Epithelial cell of proximal tubule (primary cell): ENCODE results near the gene CREB3. TPM values are rescaled to one million over a fixed set of nuclear protein-coding genes. Genes with fewer than 3 reads are reported as not detected.

ENCODE experiments used
- DNase-seq: peaks from one replicate; pipeline ENCODE4 v3.0.0-alpha.2; 2011; ENCODE audit warnings: low read depth
- H3K4me3 ChIP-seq: 2 replicates; pipeline ENCODE4 v1.5.1; 2011; ENCODE audit warnings: low read depth, mild to moderate bottlenecking, low read length
- total RNA-seq: library from RNA; depleted of rRNA; stranded (reverse); fragments of >200 nt; gene quantifications from 2 replicates; pipeline ENCODE4 v1.2.3, GENCODE V29; 2015
- TF ChIP-seq, protein P1 (sequence below): conservative IDR thresholded peaks from 2 replicates; pipeline ENCODE4 v1.5.1; 2012; ENCODE audit warnings: low read depth, mild to moderate bottlenecking, low read length

The CREB3 gene
- total RNA-seq, 1 donor from 2014 or later = 66.4 TPM

DNA sequence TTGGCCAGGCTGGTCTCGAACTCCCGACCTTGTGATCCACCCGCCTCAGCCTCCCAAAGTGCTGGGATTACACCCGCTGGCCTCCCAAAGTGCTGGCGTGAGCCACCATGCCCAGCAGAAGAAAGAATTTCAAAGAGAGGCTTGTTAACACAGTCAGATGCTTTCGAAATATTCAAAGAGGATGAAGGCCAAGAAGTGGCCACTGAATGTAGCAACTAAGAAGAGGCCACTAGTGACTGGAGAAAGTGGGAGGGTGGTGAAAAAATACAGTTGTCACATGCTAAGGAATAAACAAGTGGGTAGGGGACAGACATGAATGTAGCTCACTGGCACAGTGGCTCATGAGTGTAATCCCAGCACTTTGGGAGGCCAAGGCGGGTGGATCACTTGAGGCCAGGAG, 29.8 kb upstream of the CREB3 start:
- H3K4me3 ChIP-seq = no peak overlapping the region
- TF ChIP-seq, protein P1, sequence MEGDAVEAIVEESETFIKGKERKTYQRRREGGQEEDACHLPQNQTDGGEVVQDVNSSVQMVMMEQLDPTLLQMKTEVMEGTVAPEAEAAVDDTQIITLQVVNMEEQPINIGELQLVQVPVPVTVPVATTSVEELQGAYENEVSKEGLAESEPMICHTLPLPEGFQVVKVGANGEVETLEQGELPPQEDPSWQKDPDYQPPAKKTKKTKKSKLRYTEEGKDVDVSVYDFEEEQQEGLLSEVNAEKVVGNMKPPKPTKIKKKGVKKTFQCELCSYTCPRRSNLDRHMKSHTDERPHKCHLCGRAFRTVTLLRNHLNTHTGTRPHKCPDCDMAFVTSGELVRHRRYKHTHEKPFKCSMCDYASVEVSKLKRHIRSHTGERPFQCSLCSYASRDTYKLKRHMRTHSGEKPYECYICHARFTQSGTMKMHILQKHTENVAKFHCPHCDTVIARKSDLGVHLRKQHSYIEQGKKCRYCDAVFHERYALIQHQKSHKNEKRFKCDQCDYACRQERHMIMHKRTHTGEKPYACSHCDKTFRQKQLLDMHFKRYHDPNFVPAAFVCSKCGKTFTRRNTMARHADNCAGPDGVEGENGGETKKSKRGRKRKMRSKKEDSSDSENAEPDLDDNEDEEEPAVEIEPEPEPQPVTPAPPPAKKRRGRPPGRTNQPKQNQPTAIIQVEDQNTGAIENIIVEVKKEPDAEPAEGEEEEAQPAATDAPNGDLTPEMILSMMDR = no peak
- no peak for DNase-seq

DNA sequence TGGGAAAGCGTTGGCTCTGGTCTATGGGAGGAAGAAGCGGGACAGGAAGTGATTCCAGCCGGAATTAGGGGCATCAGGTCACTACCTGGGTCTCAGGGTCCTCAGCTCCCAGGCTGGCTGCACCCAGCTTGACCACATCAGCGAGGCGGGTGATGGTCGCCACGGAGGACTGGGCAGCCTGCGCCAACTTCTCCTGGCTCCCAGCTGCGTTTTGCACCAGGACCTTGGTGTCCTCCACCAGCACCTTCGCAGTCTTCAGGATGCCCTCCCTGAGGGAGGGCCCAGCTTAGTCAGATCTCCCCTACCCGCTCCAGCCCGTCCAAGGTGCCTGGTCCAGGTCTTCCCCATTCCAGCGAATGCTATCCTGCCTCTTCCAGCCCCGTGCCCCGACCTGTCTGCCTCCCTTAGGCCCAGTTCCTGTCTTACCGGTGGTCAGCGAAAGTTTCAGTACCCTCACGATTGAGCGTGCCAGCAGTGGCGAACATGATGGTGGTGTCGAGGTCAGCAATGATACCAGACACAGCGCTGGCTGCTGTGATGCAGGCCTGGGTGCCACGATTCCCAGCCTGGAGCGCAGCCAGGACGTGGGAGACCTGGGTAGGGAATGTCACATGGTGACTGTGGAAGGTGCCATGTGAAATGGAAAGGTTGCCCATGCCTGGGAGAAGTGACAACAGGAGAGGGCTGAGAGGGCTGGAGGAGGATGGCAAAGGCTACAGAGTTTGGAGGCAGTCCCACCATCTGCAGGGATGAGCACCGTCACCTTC, 28.4 kb upstream of the CREB3 start:
- TF ChIP-seq, protein P1 = no peak
- H3K4me3 ChIP-seq = no peak overlapping the region
- no peak for DNase-seq

DNA sequence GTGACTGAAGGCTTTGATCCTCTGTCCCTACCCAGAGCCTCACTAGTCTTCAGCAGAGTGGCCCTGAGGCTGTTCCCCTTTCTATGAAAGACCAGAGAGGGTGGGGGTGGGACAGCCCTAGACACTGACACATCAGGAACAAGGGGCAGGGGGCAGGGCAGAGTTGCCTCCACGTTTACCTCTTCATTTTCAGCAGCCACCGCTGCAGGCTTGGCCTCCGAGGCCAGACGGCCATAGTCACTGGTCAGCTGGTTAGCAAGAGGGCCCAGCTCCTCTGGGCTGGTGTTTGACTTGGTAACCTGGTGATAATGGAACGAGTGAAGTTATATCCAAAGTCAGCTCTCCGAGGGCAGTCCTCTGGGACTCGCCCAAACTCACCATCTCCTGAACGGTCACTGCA, 27.1 kb upstream of the CREB3 start:
- DNase-seq = no peak
- no peak overlapping the region for H3K4me3 ChIP-seq
- TF ChIP-seq, protein P1 = no peak

DNA sequence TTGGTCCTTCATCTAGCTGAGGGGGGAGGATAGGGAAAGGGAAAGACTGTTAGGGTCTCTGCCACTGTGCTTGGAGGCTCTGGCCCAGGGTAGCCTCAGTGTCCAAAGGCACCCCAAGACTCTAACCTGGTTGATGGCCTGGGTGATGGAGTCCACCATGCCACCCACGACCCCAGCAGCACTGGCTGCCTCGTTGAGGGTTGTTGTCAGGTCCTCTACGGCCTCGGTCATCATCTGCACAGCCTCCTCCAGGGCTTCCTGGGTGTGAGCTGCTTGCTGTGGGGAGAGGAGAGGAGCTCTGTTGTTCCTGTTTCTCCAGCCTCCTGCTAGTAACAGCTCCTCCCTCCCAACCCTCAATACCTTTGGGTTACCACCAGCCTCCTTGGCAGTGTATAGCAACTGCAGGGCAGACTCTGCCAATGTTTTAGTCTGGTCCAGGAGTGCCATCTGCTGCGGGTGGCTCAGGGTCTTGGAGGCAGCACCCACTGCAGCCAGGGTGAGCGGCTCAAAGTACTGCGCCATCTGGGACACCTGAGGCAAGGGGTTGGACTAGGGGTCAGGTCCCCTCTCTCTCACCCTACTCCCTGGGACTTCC, 26.5 kb upstream of the CREB3 start:
- TF ChIP-seq, protein P1 = no peak
- no peak for DNase-seq
- no peak overlapping the region for H3K4me3 ChIP-seq

DNA sequence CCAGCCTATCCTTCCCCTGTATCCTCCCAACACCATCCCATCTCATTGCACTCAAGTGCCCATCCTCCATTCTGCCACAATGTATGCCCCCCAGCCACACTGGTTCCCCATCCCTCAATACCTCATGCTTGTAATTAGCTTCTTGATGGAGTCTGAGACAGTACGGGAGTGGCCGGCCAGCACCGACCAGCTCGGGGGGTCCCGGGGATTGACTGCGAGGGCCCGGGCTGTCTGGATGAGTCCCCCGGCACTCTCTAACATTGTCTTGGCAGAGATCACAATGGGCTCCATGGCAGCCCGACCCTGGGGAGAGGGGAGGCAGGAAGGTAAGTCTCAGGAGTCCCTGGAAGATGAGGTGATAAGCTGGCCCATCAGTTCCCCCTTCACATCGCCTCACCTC, 25.5 kb upstream of the CREB3 start:
- DNase-seq = no peak
- no peak overlapping the region for H3K4me3 ChIP-seq
- TF ChIP-seq, protein P1 = no peak

DNA sequence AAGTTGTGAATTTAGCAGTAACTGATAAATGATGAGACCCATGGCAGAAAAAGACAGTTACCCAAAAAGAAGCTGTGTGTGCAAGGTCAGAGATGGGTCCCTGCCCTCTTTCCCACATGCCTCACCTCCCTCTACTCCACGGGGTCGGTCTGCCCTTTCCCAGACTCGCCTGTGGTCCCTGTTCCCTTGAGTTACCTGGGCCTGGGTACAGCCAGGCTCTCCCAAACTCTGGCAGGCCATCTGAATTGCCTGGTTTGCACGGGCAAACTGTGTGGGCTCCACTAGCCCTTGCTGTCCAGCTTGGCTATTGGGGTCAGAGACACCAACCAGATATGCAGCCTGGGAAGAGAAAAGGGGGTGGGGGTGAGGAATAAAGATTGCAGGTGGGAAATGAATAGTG, 24.3 kb upstream of the CREB3 start:
- no peak overlapping the region for H3K4me3 ChIP-seq
- TF ChIP-seq, protein P1 = no peak
- no peak for DNase-seq

DNA sequence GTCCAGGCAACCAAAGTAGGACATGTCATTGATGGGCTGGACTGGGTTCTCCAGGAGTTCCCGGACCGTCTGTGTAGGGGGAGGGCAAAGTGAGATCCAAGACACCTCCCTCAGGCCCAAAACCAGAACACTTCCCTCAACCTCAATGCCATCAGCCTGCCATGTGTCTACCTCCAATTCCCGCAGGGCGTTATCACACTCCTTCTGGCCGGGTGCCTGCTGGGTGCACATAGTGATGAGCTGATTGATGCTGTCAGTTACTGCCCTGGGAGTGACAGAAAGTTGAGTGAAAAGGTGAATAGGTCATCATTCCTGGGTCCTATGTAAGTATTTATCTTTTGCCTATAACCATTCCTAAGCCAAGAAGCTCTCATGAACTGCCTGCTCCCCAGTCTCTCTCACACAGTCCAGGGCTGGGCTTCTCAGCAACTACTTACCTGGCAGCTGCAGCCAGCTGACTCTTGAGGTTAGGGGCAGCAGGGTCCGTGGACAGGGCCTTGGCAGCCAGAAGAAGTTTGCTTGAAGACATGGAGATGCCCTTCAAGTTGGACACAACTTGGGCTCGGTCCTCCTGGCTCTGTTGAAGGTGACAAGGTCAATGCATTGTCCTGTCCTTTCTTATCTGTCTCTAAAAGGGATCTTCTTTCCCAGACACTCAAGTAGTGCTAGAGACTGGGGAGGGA, 21.5 kb upstream of the CREB3 start:
- H3K4me3 ChIP-seq = no peak overlapping the region
- TF ChIP-seq, protein P1 = no peak
- no peak for DNase-seq
